ENCODE results near the gene TNFAIP8. TPM values are rescaled to one million over a fixed set of nuclear protein-coding genes. Genes with fewer than 3 reads are reported as not detected.
"Not testable (repeated sequence)": the region's sequence is repeated elsewhere in the genome, so short reads cannot be mapped to it uniquely, and the experiment has no call there.

TNFAIP8 gene
- total and polyA plus RNA-seq, 7 experiments from 2014 or later: 102 to 285 (median 156) TPM

GRCh38 chr5:119414124-119414734 lies 58.4 kb downstream of the TNFAIP8 start:
- not testable (repeated sequence) for H3K27ac Mint-ChIP-seq; H3K9me3 ChIP-seq (ENCODE audit: control insufficient read depth in 2 of 3, low read length in 3 of 3); H3K27ac ChIP-seq (ENCODE audit: low read depth, low read length); H3K4me3 ChIP-seq (ENCODE audit: low read length); H3K27me3 Mint-ChIP-seq; H3K4me3 Mint-ChIP-seq; DNase-seq; H3K36me3 ChIP-seq (ENCODE audit: control insufficient read depth in 2 of 3, insufficient read depth in 3 of 3, low read length in 3 of 3); H3K27me3 ChIP-seq (ENCODE audit: control insufficient read depth in 2 of 2, insufficient read depth in 2 of 2, low read length in 2 of 2); H3K9me3 Mint-ChIP-seq; H3K36me3 Mint-ChIP-seq
- intact Hi-C loops (cut with micrococcal nuclease): loop anchor here (5.0 kb wide), 3 partner anchors 77 to 302 kb away; no protein-coding TSS in a partner anchor
- peaks cover 15 to 44% (median 35%) of the 10 kb centered on the region in 7 donors for H3K4me1 Mint-ChIP-seq
- peaks cover 5 to 12% of the 10 kb centered on the region in 2 donors for H3K4me1 ChIP-seq (ENCODE audit: control insufficient read depth in 2 of 2, insufficient read depth in 2 of 2, low read length in 2 of 2)
- peak; percentile 65 for ATAC-seq
- CTCF ChIA-PET: interaction anchor here (0.6 to 6.7 kb wide), 3 partner anchors 9 to 426 kb away, joined by 3 to 54 read pairs (median 44); partner anchors contain the start of gene DTWD2
- POLR2A ChIA-PET: interaction anchor here (3.0 kb wide), 1 partner anchor 98 kb away, joined by 9 read pairs; no protein-coding TSS in a partner anchor

GRCh38 chr5:119417891-119418605 lies 62.2 kb downstream of the TNFAIP8 start:
- H3K36me3 Mint-ChIP-seq: no peaks in the 10 kb centered on the region
- Histone ChIP-seq H3K4me3 (ENCODE audit: low read length) (no peak overlapping the region), H3K36me3 (ENCODE audit: control insufficient read depth in 2 of 3, insufficient read depth in 3 of 3, low read length in 3 of 3) (no peaks in the 10 kb centered on the region), H3K4me1 (ENCODE audit: control insufficient read depth in 2 of 2, insufficient read depth in 2 of 2, low read length in 2 of 2) (peaks cover 0 to 12% of the 10 kb centered on the region in 2 donors), H3K27me3 (ENCODE audit: control insufficient read depth in 2 of 2, insufficient read depth in 2 of 2, low read length in 2 of 2) (no peaks in the 10 kb centered on the region), H3K9me3 (ENCODE audit: control insufficient read depth in 2 of 3, low read length in 3 of 3) (no peaks in the 10 kb centered on the region), H3K27ac (ENCODE audit: low read depth, low read length) (no peak overlapping the region)
- peaks cover 0 to 5% (median 0%) of the 10 kb centered on the region in 5 donors for H3K27me3 Mint-ChIP-seq
- intact Hi-C loops (cut with micrococcal nuclease): no loop called here
- ATAC-seq: no peak
- DNase-seq: no peak
- peaks cover 7 to 19% (median 16%) of the 10 kb centered on the region in 7 donors for H3K4me1 Mint-ChIP-seq
- ChIA-PET POLR2A (interaction anchor here (0.7 kb wide), 1 partner anchor 77 kb away, joined by 3 read pairs; no protein-coding TSS in a partner anchor), CTCF (interaction anchor here (0.5 to 1.8 kb wide), 6 partner anchors 16 to 399 kb away, joined by 3 to 7 read pairs (median 3); no protein-coding TSS in a partner anchor)
- H3K4me3 Mint-ChIP-seq: peak overlapping the region in 8 of 10 donors; percentile 0 to 40 (median 26)
- H3K9me3 Mint-ChIP-seq: no peaks in the 10 kb centered on the region
- peak overlapping the region in 1 of 9 donors; percentile 26 for H3K27ac Mint-ChIP-seq

GRCh38 chr5:119418606-119419100 lies 62.8 kb downstream of the TNFAIP8 start:
- Histone ChIP-seq H3K4me1 (ENCODE audit: control insufficient read depth in 2 of 2, insufficient read depth in 2 of 2, low read length in 2 of 2) (peaks cover 0 to 12% of the 10 kb centered on the region in 2 donors), H3K27ac (ENCODE audit: low read depth, low read length) (no peak overlapping the region), H3K27me3 (ENCODE audit: control insufficient read depth in 2 of 2, insufficient read depth in 2 of 2, low read length in 2 of 2) (no peaks in the 10 kb centered on the region), H3K9me3 (ENCODE audit: control insufficient read depth in 2 of 3, low read length in 3 of 3) (no peaks in the 10 kb centered on the region), H3K36me3 (ENCODE audit: control insufficient read depth in 2 of 3, insufficient read depth in 3 of 3, low read length in 3 of 3) (no peaks in the 10 kb centered on the region), H3K4me3 (ENCODE audit: low read length) (no peak overlapping the region)
- POLR2A ChIA-PET: interaction anchor here (0.7 kb wide), 1 partner anchor 78 kb away, joined by 3 read pairs; no protein-coding TSS in a partner anchor
- peaks cover 7 to 19% (median 16%) of the 10 kb centered on the region in 7 donors for H3K4me1 Mint-ChIP-seq
- no peaks in the 10 kb centered on the region for H3K36me3 Mint-ChIP-seq
- H3K4me3 Mint-ChIP-seq: peak overlapping the region in 1 of 10 donors; percentile 11
- ATAC-seq: no peak
- no peak for DNase-seq
- CTCF ChIA-PET: interaction anchor here (0.6 to 1.8 kb wide), 5 partner anchors 16 to 400 kb away, joined by 3 to 7 read pairs (median 3); no protein-coding TSS in a partner anchor
- peaks cover 0 to 2% (median 0%) of the 10 kb centered on the region in 5 donors for H3K27me3 Mint-ChIP-seq
- peak overlapping the region in 1 of 9 donors; percentile 39 for H3K27ac Mint-ChIP-seq
- intact Hi-C loops (cut with micrococcal nuclease): no loop called here
- no peaks in the 10 kb centered on the region for H3K9me3 Mint-ChIP-seq

- no peak overlapping the region for H3K27ac ChIP-seq (ENCODE audit: low read depth, low read length)
Measured at GRCh38 chr5:119420169-119420568, 64.3 kb downstream of the TNFAIP8 start.

GRCh38 chr5:119426057-119426456 lies 70.2 kb downstream of the TNFAIP8 start:
- DNase-seq (no peak), ATAC-seq (peak; percentile 49)
- Mint-ChIP-seq H3K4me1 (peaks cover 0 to 8% (median 0%) of the 10 kb centered on the region in 7 donors), H3K4me3 (no peak overlapping the region), H3K36me3 (no peaks in the 10 kb centered on the region), H3K27me3 (no peaks in the 10 kb centered on the region), H3K9me3 (peaks cover 0 to 1% (median 0%) of the 10 kb centered on the region in 11 donors), H3K27ac (no peak overlapping the region)
- no peaks in the 10 kb centered on the region for H3K36me3 ChIP-seq (ENCODE audit: control insufficient read depth in 2 of 3, insufficient read depth in 3 of 3, low read length in 3 of 3)
- H3K27ac ChIP-seq (ENCODE audit: low read depth, low read length): no peak overlapping the region
- intact Hi-C loops (cut with micrococcal nuclease): no loop called here
- H3K4me1 ChIP-seq (ENCODE audit: control insufficient read depth in 2 of 2, insufficient read depth in 2 of 2, low read length in 2 of 2): no peaks in the 10 kb centered on the region
- no peaks in the 10 kb centered on the region for H3K9me3 ChIP-seq (ENCODE audit: control insufficient read depth in 2 of 3, low read length in 3 of 3)
- CTCF ChIA-PET: interaction anchor here (0.6 to 2.0 kb wide), 2 partner anchors 9 to 15 kb away, joined by 3 to 10 read pairs; no protein-coding TSS in a partner anchor
- H3K27me3 ChIP-seq (ENCODE audit: control insufficient read depth in 2 of 2, insufficient read depth in 2 of 2, low read length in 2 of 2): no peaks in the 10 kb centered on the region
- POLR2A ChIA-PET: no interaction called here
- H3K4me3 ChIP-seq (ENCODE audit: low read length): no peak overlapping the region

More at GRCh38 chr5:119420169-119420568, 64.3 kb downstream of the TNFAIP8 start:
- Histone ChIP-seq H3K9me3 (ENCODE audit: control insufficient read depth in 2 of 3, low read length in 3 of 3) (no peaks in the 10 kb centered on the region), H3K36me3 (ENCODE audit: control insufficient read depth in 2 of 3, insufficient read depth in 3 of 3, low read length in 3 of 3) (no peaks in the 10 kb centered on the region), H3K4me3 (ENCODE audit: low read length) (no peak overlapping the region), H3K27me3 (ENCODE audit: control insufficient read depth in 2 of 2, insufficient read depth in 2 of 2, low read length in 2 of 2) (no peaks in the 10 kb centered on the region), H3K4me1 (ENCODE audit: control insufficient read depth in 2 of 2, insufficient read depth in 2 of 2, low read length in 2 of 2) (peaks cover 0 to 12% of the 10 kb centered on the region in 2 donors)
- H3K36me3 Mint-ChIP-seq: no peaks in the 10 kb centered on the region
- intact Hi-C loops (cut with micrococcal nuclease): no loop called here
- H3K9me3 Mint-ChIP-seq: no peaks in the 10 kb centered on the region
- CTCF ChIA-PET: no interaction called here
- POLR2A ChIA-PET: no interaction called here
- DNase-seq: no peak
- peak; percentile 45 for ATAC-seq
- H3K27ac Mint-ChIP-seq: no peak overlapping the region
- H3K4me1 Mint-ChIP-seq: peaks cover 4 to 19% (median 15%) of the 10 kb centered on the region in 7 donors
- no peak overlapping the region for H3K4me3 Mint-ChIP-seq
- H3K27me3 Mint-ChIP-seq: no peaks in the 10 kb centered on the region

GRCh38 chr5:119427060-119427459 lies 71.2 kb downstream of the TNFAIP8 start:
- H3K9me3 Mint-ChIP-seq: peaks cover 0 to 2% (median 0%) of the 10 kb centered on the region in 11 donors
- H3K4me1 Mint-ChIP-seq: peaks cover 0 to 8% (median 0%) of the 10 kb centered on the region in 7 donors
- ChIA-PET POLR2A (no interaction called here), CTCF (no interaction called here)
- H3K27me3 Mint-ChIP-seq: no peaks in the 10 kb centered on the region
- no peaks in the 10 kb centered on the region for H3K4me1 ChIP-seq (ENCODE audit: control insufficient read depth in 2 of 2, insufficient read depth in 2 of 2, low read length in 2 of 2)
- no peak overlapping the region for H3K4me3 ChIP-seq (ENCODE audit: low read length)
- H3K36me3 Mint-ChIP-seq: no peaks in the 10 kb centered on the region
- H3K27ac Mint-ChIP-seq: no peak overlapping the region
- no peak for DNase-seq
- no peak for ATAC-seq
- H3K36me3 ChIP-seq (ENCODE audit: control insufficient read depth in 2 of 3, insufficient read depth in 3 of 3, low read length in 3 of 3): no peaks in the 10 kb centered on the region
- intact Hi-C loops (cut with micrococcal nuclease): no loop called here
- no peak overlapping the region for H3K27ac ChIP-seq (ENCODE audit: low read depth, low read length)
- H3K27me3 ChIP-seq (ENCODE audit: control insufficient read depth in 2 of 2, insufficient read depth in 2 of 2, low read length in 2 of 2): no peaks in the 10 kb centered on the region
- H3K4me3 Mint-ChIP-seq: no peak overlapping the region
- H3K9me3 ChIP-seq (ENCODE audit: control insufficient read depth in 2 of 3, low read length in 3 of 3): no peaks in the 10 kb centered on the region

Data from naive thymus-derived CD4-positive, alpha-beta T cell (primary cell).